Liver (tissue), 9 donors: ENCODE results near the gene AVEN. TPM values are rescaled to one million over a fixed set of nuclear protein-coding genes. Genes with fewer than 3 reads are reported as not detected.

Experiments
- DNase-seq: peaks from one replicate; pipeline ENCODE4 v3.0.0-alpha.2; 2017; ENCODE audit warnings: low spot score
- H3K27ac ChIP-seq, 2 donors: one replicate each; pipeline ENCODE4 v1.7.0; 2013; ENCODE audit warnings: inconsistent platforms in 2 of 2, low read length in 2 of 2, control low read depth in 1 of 2, low read depth in 1 of 2, mild to moderate bottlenecking in 1 of 2
- H3K27me3 ChIP-seq, 4 donors: one replicate each; pipeline versions ENCODE4 v1.6.1 to v1.7.0; 2013; ENCODE audit warnings: low read length in 3 of 4, inconsistent platforms in 1 of 4, mild to moderate bottlenecking in 1 of 4, moderate library complexity in 1 of 4; ENCODE audit not compliant: control insufficient read depth in 4 of 4, insufficient read depth in 4 of 4
- H3K36me3 ChIP-seq, 4 donors: one replicate each; pipeline versions ENCODE4 v1.6.1 to v1.7.0; 2013; ENCODE audit warnings: low read length in 3 of 4, mild to moderate bottlenecking in 3 of 4, low read depth in 1 of 4, moderate library complexity in 1 of 4; ENCODE audit not compliant: control insufficient read depth in 4 of 4, insufficient read depth in 3 of 4
- H3K4me1 ChIP-seq, 4 donors: one replicate each; pipeline versions ENCODE4 v1.6.1 to v1.7.0; 2013; ENCODE audit warnings: low read length in 3 of 4, mild to moderate bottlenecking in 3 of 4, moderate library complexity in 1 of 4; ENCODE audit not compliant: control insufficient read depth in 4 of 4, insufficient read depth in 4 of 4
- H3K4me3 ChIP-seq, 3 donors: one replicate each; pipeline versions ENCODE4 v1.6.1 to v1.7.0; 2013; ENCODE audit warnings: low read length in 3 of 3, control low read depth in 1 of 3, low read depth in 1 of 3, mild to moderate bottlenecking in 1 of 3
- H3K9ac ChIP-seq, 2 donors: one replicate each; pipeline ENCODE4 v1.7.0; 2013; ENCODE audit warnings: low read length in 2 of 2, mild to moderate bottlenecking in 2 of 2, moderate library complexity in 2 of 2, control low read depth in 1 of 2, low read depth in 1 of 2
- H3K9me3 ChIP-seq, 4 donors: one replicate each; pipeline versions ENCODE4 v1.6.1 to v1.7.0; 2013; ENCODE audit warnings: low read length in 3 of 4; ENCODE audit not compliant: control insufficient read depth in 4 of 4
- EGR1 ChIP-seq, 2 donors: IDR thresholded peaks; 2 replicates each; pipeline ENCODE4 v1.6.1; 2016 to 2018; ENCODE audit warnings: antibody characterized with exemption in 2 of 2, low read depth in 2 of 2
- FOXA1 ChIP-seq: IDR thresholded peaks from 2 replicates; pipeline ENCODE4 v1.6.1; 2016; ENCODE audit warnings: antibody characterized with exemption
- FOXA2 ChIP-seq: IDR thresholded peaks from 2 replicates; pipeline ENCODE4 v1.6.1; 2016; ENCODE audit warnings: antibody characterized with exemption
- GABPA ChIP-seq, 2 donors: IDR thresholded peaks in 1 of 2; conservative IDR thresholded peaks in 1 of 2; 2 replicates each; pipeline ENCODE4 v1.6.1; 2016; ENCODE audit warnings: antibody characterized with exemption in 2 of 2, mild to moderate bottlenecking in 1 of 2, moderate library complexity in 1 of 2
- HNF4A ChIP-seq, 2 donors: conservative IDR thresholded peaks; 2 replicates each; pipeline ENCODE4 v1.6.1; 2016; ENCODE audit warnings: antibody characterized with exemption in 2 of 2, mild to moderate bottlenecking in 2 of 2
- JUND ChIP-seq, 2 donors: IDR thresholded peaks; 2 replicates each; pipeline ENCODE4 v1.6.1; 2016; ENCODE audit warnings: antibody characterized with exemption in 2 of 2
- RAD21 ChIP-seq, 2 donors: IDR thresholded peaks; 2 replicates each; pipeline ENCODE4 v1.6.1; 2016; ENCODE audit warnings: antibody characterized with exemption in 2 of 2, mild to moderate bottlenecking in 2 of 2
- RXRA ChIP-seq, 2 donors: IDR thresholded peaks; 2 replicates each; pipeline ENCODE4 v1.6.1; 2017 to 2018; ENCODE audit warnings: antibody characterized with exemption in 2 of 2, mild to moderate bottlenecking in 1 of 2
- SP1 ChIP-seq: IDR thresholded peaks from 2 replicates; pipeline ENCODE4 v1.6.1; 2018; ENCODE audit warnings: antibody characterized with exemption, mild to moderate bottlenecking
- TAF1 ChIP-seq: conservative IDR thresholded peaks from 2 replicates; pipeline ENCODE4 v1.6.1; 2016; ENCODE audit warnings: antibody characterized with exemption, mild to moderate bottlenecking
- YY1 ChIP-seq: IDR thresholded peaks from 2 replicates; pipeline ENCODE4 v1.6.1; 2016; ENCODE audit warnings: antibody characterized with exemption, mild to moderate bottlenecking
- WGBS: extraction: QIAGEN DNeasy Blood & Tissue Kit; methylation state at CpG from one replicate; pipeline ENCODE4 v1.1.7; 2013; 5-methylcytosine and 5-hydroxymethylcytosine counted together
- polyA plus RNA-seq, 2 donors: library from polyadenylated mRNA; stranded (reverse) in 1 of 2; unstranded in 1 of 2; fragments of 200-250 nt in 1 of 2; fragments of >200 nt in 1 of 2; fragmentation: Nextera tagmentation in 1 of 2; extraction: Ambion mirVana in 1 of 2; gene quantifications; one replicate each; pipeline versions ENCODE4 v1.2.1 to v1.2.3, GENCODE V29; 2013 to 2015
- total RNA-seq, 2 donors: library from RNA; depleted of rRNA; stranded (reverse); fragments of >200 nt; gene quantifications; one replicate each; pipeline ENCODE4 v1.2.3, GENCODE V29; 2014
- TF ChIP-seq, protein P1 (sequence below): IDR thresholded peaks from 2 replicates; pipeline ENCODE4 v1.6.1; 2016; ENCODE audit warnings: antibody characterized with exemption
- TF ChIP-seq, protein P2 (sequence below): IDR thresholded peaks from 2 replicates; pipeline ENCODE4 v1.6.1; 2016; ENCODE audit warnings: antibody characterized with exemption
- TF ChIP-seq, protein P3 (sequence below): fragments of 150-350 bp; IDR thresholded peaks from 2 replicates; pipeline ENCODE4 v1.5.1; 2017; ENCODE audit warnings: improper control_type of control experiment, low read depth, low read length; ENCODE audit not compliant: missing input control
- TF ChIP-seq, protein P4 (sequence below): IDR thresholded peaks from 2 replicates; pipeline ENCODE4 v1.6.1; 2016; ENCODE audit warnings: antibody characterized with exemption
- TF ChIP-seq, protein P5 (sequence below): IDR thresholded peaks from 2 replicates; pipeline ENCODE4 v1.6.1; 2016; ENCODE audit warnings: antibody characterized with exemption, mild to moderate bottlenecking
- donor health status: healthy.
- donor health status: healthy.
- donor health status: healthy.
- donor health status: healthy.
- donor health status: healthy.

AVEN gene
- total and polyA plus RNA-seq, 4 donors = 5.3 to 12.4 (median 7.0) TPM

DNA sequence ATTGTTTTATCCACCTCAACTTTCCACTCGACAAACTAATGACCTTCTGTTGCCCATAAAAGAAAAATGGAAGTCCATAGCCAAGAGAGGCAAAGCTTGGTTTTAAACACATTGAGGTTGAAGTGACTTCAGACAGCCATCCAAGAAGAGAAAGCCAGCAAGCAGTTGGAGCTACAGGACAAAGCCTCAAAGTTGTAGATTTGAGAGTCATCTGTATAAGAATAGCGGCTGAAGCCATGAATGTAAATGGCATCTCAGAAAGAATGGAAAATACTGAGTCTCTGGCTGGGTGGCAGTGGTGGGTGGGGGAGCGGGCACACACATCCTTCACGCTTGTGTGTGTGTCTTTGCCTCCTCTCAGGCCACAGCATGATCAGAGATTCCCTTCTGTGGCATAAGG is 194.8 kb downstream of the AVEN start:
- H3K9ac ChIP-seq = no peak overlapping the region
- no peaks in the 10 kb centered on the region for H3K36me3 ChIP-seq
- 88% methylated on average over 4 of the region's 4 CpGs for WGBS
- no peaks in the 10 kb centered on the region for H3K27me3 ChIP-seq
- H3K27ac ChIP-seq = no peak overlapping the region
- H3K9me3 ChIP-seq = no peaks in the 10 kb centered on the region
- DNase-seq = no peak
- H3K4me3 ChIP-seq = no peak overlapping the region
- no peaks in the 10 kb centered on the region for H3K4me1 ChIP-seq
- TF ChIP-seq, protein P1, sequence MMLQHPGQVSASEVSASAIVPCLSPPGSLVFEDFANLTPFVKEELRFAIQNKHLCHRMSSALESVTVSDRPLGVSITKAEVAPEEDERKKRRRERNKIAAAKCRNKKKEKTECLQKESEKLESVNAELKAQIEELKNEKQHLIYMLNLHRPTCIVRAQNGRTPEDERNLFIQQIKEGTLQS = no peak
- no peak for TF ChIP-seq YY1
- no peak for TF ChIP-seq FOXA2
- no peak for TF ChIP-seq GABPA (IDR thresholded peaks at IDR 0.05 in 1 of 2, conservative IDR thresholded peaks at IDR 0.05 in 1 of 2)
- TF ChIP-seq RAD21 (IDR thresholded peaks at IDR 0.05) = no peak
- TF ChIP-seq JUND (IDR thresholded peaks at IDR 0.05) = no peak
- TF ChIP-seq, protein P2, sequence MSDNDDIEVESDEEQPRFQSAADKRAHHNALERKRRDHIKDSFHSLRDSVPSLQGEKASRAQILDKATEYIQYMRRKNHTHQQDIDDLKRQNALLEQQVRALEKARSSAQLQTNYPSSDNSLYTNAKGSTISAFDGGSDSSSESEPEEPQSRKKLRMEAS = no peak
- TF ChIP-seq TAF1 = no peak
- no peak for TF ChIP-seq RXRA (IDR thresholded peaks at IDR 0.05)
- TF ChIP-seq, protein P3, sequence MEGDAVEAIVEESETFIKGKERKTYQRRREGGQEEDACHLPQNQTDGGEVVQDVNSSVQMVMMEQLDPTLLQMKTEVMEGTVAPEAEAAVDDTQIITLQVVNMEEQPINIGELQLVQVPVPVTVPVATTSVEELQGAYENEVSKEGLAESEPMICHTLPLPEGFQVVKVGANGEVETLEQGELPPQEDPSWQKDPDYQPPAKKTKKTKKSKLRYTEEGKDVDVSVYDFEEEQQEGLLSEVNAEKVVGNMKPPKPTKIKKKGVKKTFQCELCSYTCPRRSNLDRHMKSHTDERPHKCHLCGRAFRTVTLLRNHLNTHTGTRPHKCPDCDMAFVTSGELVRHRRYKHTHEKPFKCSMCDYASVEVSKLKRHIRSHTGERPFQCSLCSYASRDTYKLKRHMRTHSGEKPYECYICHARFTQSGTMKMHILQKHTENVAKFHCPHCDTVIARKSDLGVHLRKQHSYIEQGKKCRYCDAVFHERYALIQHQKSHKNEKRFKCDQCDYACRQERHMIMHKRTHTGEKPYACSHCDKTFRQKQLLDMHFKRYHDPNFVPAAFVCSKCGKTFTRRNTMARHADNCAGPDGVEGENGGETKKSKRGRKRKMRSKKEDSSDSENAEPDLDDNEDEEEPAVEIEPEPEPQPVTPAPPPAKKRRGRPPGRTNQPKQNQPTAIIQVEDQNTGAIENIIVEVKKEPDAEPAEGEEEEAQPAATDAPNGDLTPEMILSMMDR = no peak
- no peak for TF ChIP-seq HNF4A (conservative IDR thresholded peaks at IDR 0.05)
- no peak for TF ChIP-seq SP1
- TF ChIP-seq, protein P4, sequence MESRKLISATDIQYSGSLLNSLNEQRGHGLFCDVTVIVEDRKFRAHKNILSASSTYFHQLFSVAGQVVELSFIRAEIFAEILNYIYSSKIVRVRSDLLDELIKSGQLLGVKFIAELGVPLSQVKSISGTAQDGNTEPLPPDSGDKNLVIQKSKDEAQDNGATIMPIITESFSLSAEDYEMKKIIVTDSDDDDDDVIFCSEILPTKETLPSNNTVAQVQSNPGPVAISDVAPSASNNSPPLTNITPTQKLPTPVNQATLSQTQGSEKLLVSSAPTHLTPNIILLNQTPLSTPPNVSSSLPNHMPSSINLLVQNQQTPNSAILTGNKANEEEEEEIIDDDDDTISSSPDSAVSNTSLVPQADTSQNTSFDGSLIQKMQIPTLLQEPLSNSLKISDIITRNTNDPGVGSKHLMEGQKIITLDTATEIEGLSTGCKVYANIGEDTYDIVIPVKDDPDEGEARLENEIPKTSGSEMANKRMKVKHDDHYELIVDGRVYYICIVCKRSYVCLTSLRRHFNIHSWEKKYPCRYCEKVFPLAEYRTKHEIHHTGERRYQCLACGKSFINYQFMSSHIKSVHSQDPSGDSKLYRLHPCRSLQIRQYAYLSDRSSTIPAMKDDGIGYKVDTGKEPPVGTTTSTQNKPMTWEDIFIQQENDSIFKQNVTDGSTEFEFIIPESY = no peak
- TF ChIP-seq EGR1 (IDR thresholded peaks at IDR 0.05; ENCODE audit: low read depth in 2 of 2) = no peak
- TF ChIP-seq, protein P5, sequence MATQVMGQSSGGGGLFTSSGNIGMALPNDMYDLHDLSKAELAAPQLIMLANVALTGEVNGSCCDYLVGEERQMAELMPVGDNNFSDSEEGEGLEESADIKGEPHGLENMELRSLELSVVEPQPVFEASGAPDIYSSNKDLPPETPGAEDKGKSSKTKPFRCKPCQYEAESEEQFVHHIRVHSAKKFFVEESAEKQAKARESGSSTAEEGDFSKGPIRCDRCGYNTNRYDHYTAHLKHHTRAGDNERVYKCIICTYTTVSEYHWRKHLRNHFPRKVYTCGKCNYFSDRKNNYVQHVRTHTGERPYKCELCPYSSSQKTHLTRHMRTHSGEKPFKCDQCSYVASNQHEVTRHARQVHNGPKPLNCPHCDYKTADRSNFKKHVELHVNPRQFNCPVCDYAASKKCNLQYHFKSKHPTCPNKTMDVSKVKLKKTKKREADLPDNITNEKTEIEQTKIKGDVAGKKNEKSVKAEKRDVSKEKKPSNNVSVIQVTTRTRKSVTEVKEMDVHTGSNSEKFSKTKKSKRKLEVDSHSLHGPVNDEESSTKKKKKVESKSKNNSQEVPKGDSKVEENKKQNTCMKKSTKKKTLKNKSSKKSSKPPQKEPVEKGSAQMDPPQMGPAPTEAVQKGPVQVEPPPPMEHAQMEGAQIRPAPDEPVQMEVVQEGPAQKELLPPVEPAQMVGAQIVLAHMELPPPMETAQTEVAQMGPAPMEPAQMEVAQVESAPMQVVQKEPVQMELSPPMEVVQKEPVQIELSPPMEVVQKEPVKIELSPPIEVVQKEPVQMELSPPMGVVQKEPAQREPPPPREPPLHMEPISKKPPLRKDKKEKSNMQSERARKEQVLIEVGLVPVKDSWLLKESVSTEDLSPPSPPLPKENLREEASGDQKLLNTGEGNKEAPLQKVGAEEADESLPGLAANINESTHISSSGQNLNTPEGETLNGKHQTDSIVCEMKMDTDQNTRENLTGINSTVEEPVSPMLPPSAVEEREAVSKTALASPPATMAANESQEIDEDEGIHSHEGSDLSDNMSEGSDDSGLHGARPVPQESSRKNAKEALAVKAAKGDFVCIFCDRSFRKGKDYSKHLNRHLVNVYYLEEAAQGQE = no peak

DNA sequence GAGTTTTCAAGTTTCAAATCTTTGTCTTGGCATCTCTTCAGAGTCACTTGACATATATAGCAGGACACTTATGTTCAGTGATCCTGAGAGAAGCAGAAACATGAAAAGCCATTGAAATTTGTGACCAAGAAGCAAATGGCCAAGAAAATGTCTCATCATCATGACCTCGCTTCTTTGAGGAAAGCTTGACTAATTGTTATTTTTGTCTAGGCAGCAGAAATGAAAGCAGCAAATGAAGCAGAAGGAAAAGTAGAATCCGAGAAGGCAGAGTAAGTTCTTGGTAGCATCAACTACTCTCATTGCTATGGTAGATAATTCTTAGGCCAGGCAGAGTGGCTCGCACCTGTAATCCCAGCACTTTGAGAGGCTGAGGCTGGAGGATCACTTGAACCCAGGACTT is 198.4 kb downstream of the AVEN start:
- no peak for DNase-seq
- Histone ChIP-seq H3K27ac (no peak overlapping the region), H3K9me3 (no peaks in the 10 kb centered on the region), H3K27me3 (no peaks in the 10 kb centered on the region), H3K9ac (no peak overlapping the region), H3K4me1 (no peaks in the 10 kb centered on the region), H3K4me3 (no peak overlapping the region), H3K36me3 (no peaks in the 10 kb centered on the region)
- 95% methylated on average over 3 of the region's 3 CpGs for WGBS
- no peak for TF ChIP-seq GABPA (IDR thresholded peaks at IDR 0.05 in 1 of 2, conservative IDR thresholded peaks at IDR 0.05 in 1 of 2)
- TF ChIP-seq RXRA (IDR thresholded peaks at IDR 0.05) = no peak
- no peak for TF ChIP-seq FOXA1
- no peak for TF ChIP-seq FOXA2
- TF ChIP-seq JUND (IDR thresholded peaks at IDR 0.05) = no peak
- no peak for TF ChIP-seq TAF1
- TF ChIP-seq, protein P5 = no peak
- no peak for TF ChIP-seq YY1
- TF ChIP-seq HNF4A (conservative IDR thresholded peaks at IDR 0.05) = no peak
- TF ChIP-seq EGR1 (IDR thresholded peaks at IDR 0.05; ENCODE audit: low read depth in 2 of 2) = no peak
- TF ChIP-seq, protein P1 = no peak
- no peak for TF ChIP-seq SP1
- TF ChIP-seq, protein P4 = no peak
